Testis (tissue), 3 donors: ENCODE data around the gene ANKRD33B. TPM values are rescaled to one million over a fixed set of nuclear protein-coding genes. Genes with fewer than 3 reads are reported as not detected.

Experiments
- DNase-seq: peaks from one replicate; pipeline ENCODE4 v3.0.0-alpha.2; 2019
- H3K27ac ChIP-seq, 2 donors: fragments of 200-600 bp; sonication (generic); one replicate each; pipeline ENCODE4 v1.5.1; 2019
- H3K27me3 ChIP-seq: fragments of 200-600 bp; sonication (generic); one replicate; pipeline ENCODE4 v1.5.1; 2019
- H3K36me3 ChIP-seq: fragments of 200-600 bp; sonication (generic); one replicate; pipeline ENCODE4 v1.5.1; 2017; ENCODE audit warnings: low read depth; ENCODE audit errors: missing control alignments
- H3K4me1 ChIP-seq: fragments of 200-600 bp; sonication (generic); one replicate; pipeline ENCODE4 v1.5.1; 2019
- H3K4me3 ChIP-seq, 2 donors: fragments of 200-600 bp; sonication (generic); one replicate each; pipeline ENCODE4 v1.5.1; 2017 to 2019
- H3K9me3 ChIP-seq: fragments of 200-600 bp; sonication (generic); one replicate; pipeline ENCODE4 v1.5.1; 2017
- CTCF ChIP-seq, 3 experiments: fragments of 450-650 bp in 2 of 3; fragments of 200-600 bp in 1 of 3; sonication (generic) in 1 of 3; IDR thresholded peaks; one replicate each; pipeline ENCODE4 v1.5.1; 2016 to 2019; ENCODE audit warnings: antibody characterized with exemption in 3 of 3, mild to moderate bottlenecking in 2 of 3, moderate library complexity in 1 of 3
- POLR2A ChIP-seq: fragments of 450-650 bp; IDR thresholded peaks from one replicate; pipeline ENCODE4 v1.6.1; 2017; ENCODE audit warnings: antibody characterized with exemption, mild to moderate bottlenecking, moderate library complexity
- WGBS, 2 donors: methylation state at CpG; one replicate each; pipeline ENCODE4 v1.1.5; 2018; 5-methylcytosine and 5-hydroxymethylcytosine counted together
- intact Hi-C: fragments of 100-400 bp; cut with DNase I; formaldehyde crosslinking; loops from one replicate; pipeline ENCODE4 v1.15.1; 2023; ENCODE audit warnings: low total_unique reads
- polyA plus RNA-seq: library from polyadenylated mRNA; stranded (reverse); fragments of 350-450 nt; fragmentation: Illumina TruSeq; extraction: RNeasy Lipid Tissue Mini Kit (QIAGEN cat#74804); gene quantifications from one replicate; pipeline ENCODE4 v1.2.3, GENCODE V29; 2014; ENCODE audit warnings: low read depth, low replicate concordance; ENCODE audit not compliant: insufficient read depth
- total RNA-seq, 2 donors: library from RNA; depleted of rRNA; stranded (reverse); fragments of >200 nt; gene quantifications; one replicate each; pipeline ENCODE4 v1.2.3, GENCODE V29; 2016

ANKRD33B gene
- total and polyA plus RNA-seq, 3 donors from 2014 or later, result 3.7 to 5.8 (median 5.6) TPM

GRCh38 chr5:10599862-10600284 lies 36.0 kb downstream of the ANKRD33B start:
- Histone ChIP-seq H3K27me3 (no peaks in the 10 kb centered on the region), H3K4me1 (no peaks in the 10 kb centered on the region), H3K36me3 (no peaks in the 10 kb centered on the region), H3K27ac (no peak overlapping the region), H3K9me3 (no peaks in the 10 kb centered on the region), H3K4me3 (no peak overlapping the region)
- TF ChIP-seq CTCF (IDR thresholded peaks at IDR 0.05), result no peak
- no peak for TF ChIP-seq POLR2A
- DNase-seq, result no peak
- intact Hi-C loops, result no loop called here

- intact Hi-C loops, result no loop called here
- no peaks in the 10 kb centered on the region for H3K4me1 ChIP-seq
These were observed 36.9 kb downstream of the ANKRD33B start for GRCh38 chr5:10600626-10601245.

GRCh38 chr5:10601246-10602030 lies 37.6 kb downstream of the ANKRD33B start:
- Histone ChIP-seq H3K4me3 (no peak overlapping the region), H3K27me3 (no peaks in the 10 kb centered on the region), H3K9me3 (no peaks in the 10 kb centered on the region), H3K36me3 (no peaks in the 10 kb centered on the region), H3K27ac (no peak overlapping the region), H3K4me1 (no peaks in the 10 kb centered on the region)
- DNase-seq, result peak; percentile 75
- 29 to 55% methylated on average over 19 of the region's 19 CpGs for whole genome bisulfite sequencing, 2 donors
- TF ChIP-seq CTCF (IDR thresholded peaks at IDR 0.05), result no peak
- no peak for TF ChIP-seq POLR2A
- intact Hi-C loops, result no loop called here

More at GRCh38 chr5:10600626-10601245, 36.9 kb downstream of the ANKRD33B start:
- H3K4me3 ChIP-seq, result no peak overlapping the region
- H3K9me3 ChIP-seq, result no peaks in the 10 kb centered on the region
- no peaks in the 10 kb centered on the region for H3K27me3 ChIP-seq
- TF ChIP-seq POLR2A (no peak), CTCF (IDR thresholded peaks at IDR 0.05) (no peak)
- WGBS, 2 donors, result 88 to 92% methylated on average over 5 of the region's 5 CpGs
- no peak overlapping the region for H3K27ac ChIP-seq
- no peak for DNase-seq
- no peaks in the 10 kb centered on the region for H3K36me3 ChIP-seq

- no peaks in the 10 kb centered on the region for H3K9me3 ChIP-seq
- no peaks in the 10 kb centered on the region for H3K27me3 ChIP-seq
- TF ChIP-seq CTCF (IDR thresholded peaks at IDR 0.05) (no peak), POLR2A (no peak)
- intact Hi-C loops, result no loop called here
- no peak overlapping the region for H3K27ac ChIP-seq
- 74 to 79% methylated on average over 10 to 15 of the region's 15 CpGs for WGBS, 2 donors
- H3K4me1 ChIP-seq, result no peaks in the 10 kb centered on the region
- no peak for DNase-seq
- no peak overlapping the region for H3K4me3 ChIP-seq
- H3K36me3 ChIP-seq, result no peaks in the 10 kb centered on the region
These were observed 38.3 kb downstream of the ANKRD33B start for GRCh38 chr5:10602031-10602806.
